ENCODE measurements around the gene EHHADH.

Gene EHHADH

DNA sequence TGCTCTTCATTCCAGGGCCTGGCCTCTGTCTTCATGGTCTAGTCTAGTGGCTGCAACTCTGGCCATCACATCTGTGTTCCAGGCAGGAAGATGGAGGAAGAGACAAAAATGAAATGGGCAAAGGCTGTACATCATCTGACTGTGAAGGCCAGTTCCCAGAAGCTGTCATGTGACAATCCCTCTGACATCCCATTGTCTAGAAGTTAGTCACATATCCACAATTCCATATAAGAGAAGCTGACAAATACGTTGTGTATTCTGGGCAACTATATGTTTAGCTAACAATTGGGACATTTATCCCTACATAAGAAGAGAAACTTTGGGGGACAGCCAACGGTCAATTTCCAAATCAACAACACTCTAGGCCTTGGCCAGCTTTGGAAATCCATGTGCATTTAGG is 66.5 kb downstream of the EHHADH start:
- Mint-ChIP-seq H3K27me3 (ENCODE audit: low read depth) (no peaks in the 10 kb centered on the region), H3K9me3 (no peaks in the 10 kb centered on the region)

DNA sequence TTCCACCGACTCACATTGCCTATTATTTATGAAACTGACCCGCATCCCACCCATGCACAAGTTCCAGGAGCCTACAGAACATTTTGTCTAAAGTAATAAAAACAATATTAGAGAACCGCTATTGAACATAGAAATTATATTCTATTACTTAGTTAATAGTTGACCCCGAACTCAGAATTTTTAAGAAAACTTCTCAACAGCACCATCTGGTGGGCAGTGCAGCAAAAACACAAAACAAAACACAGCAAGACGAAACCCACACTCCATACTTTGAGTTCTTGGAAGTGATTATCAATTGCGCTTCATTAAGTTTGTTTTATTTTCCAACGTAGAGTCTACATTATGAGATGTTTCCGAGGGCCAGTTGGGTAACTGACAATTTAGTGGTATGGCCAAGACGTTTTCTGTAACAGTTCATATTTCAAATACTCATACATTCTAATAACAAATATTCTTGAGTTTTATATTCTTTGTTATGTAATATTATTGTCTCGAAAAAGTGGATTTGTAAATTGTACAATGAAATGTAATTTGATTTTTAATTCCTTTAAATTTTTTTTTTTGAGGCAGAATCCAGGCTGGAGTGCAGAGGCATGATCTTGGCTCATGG is 77.0 kb downstream of the EHHADH start:
- Mint-ChIP-seq H3K4me3 (no peak overlapping the region), H3K27me3 (ENCODE audit: low read depth) (no peaks in the 10 kb centered on the region), H3K9me3 (no peaks in the 10 kb centered on the region)

More for the DNA sequence above, 66.5 kb downstream of the EHHADH start:
- Mint-ChIP-seq H3K27ac (no peak overlapping the region), H3K4me3 (no peak overlapping the region), H3K4me1 (no peaks in the 10 kb centered on the region), H3K36me3 (ENCODE audit: low read depth) (no peaks in the 10 kb centered on the region)
- TF ChIP-seq, protein P1, sequence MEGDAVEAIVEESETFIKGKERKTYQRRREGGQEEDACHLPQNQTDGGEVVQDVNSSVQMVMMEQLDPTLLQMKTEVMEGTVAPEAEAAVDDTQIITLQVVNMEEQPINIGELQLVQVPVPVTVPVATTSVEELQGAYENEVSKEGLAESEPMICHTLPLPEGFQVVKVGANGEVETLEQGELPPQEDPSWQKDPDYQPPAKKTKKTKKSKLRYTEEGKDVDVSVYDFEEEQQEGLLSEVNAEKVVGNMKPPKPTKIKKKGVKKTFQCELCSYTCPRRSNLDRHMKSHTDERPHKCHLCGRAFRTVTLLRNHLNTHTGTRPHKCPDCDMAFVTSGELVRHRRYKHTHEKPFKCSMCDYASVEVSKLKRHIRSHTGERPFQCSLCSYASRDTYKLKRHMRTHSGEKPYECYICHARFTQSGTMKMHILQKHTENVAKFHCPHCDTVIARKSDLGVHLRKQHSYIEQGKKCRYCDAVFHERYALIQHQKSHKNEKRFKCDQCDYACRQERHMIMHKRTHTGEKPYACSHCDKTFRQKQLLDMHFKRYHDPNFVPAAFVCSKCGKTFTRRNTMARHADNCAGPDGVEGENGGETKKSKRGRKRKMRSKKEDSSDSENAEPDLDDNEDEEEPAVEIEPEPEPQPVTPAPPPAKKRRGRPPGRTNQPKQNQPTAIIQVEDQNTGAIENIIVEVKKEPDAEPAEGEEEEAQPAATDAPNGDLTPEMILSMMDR (IDR thresholded peaks at IDR 0.05; ENCODE audit: unreplicated experiment in 3 of 3), result no peak

DNA sequence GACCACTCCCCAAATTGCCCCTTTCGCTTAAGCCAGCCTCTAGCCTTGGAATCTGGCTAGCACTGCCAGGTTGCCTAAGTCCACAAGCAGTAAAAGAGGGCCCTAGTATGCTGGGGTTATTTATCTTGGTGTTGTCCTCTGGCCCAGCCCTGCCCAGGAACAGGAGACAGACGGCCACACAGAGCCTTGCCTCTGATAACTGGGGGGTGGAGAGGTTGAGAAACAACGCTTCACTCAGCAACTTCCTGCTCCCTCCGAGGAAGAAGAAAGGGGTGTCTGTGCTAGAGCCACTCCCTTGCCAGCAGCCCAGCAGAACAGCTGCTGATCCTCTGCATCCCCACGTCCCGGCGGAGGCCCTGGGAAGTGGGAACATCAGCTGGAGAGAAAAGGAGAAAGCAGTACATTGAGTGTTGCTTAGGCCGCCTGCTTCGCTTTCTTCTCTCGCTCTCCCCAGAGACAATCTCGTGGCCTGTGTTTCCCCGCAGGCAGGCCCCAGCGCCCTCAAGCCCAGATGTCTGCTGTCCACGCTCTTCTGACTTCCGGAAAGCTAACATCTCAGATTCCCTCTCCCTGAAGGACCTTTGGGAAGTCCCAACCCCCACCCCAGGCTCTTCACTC is 78.4 kb downstream of the EHHADH start:
- H3K27me3 Mint-ChIP-seq (ENCODE audit: low read depth), result no peaks in the 10 kb centered on the region
- peak overlapping the region; percentile 47 to 64 (median 63) for H3K4me3 Mint-ChIP-seq
- H3K4me1 Mint-ChIP-seq, result peaks cover 16% of the 10 kb centered on the region
- no peaks in the 10 kb centered on the region for H3K36me3 Mint-ChIP-seq (ENCODE audit: low read depth)
- H3K9me3 Mint-ChIP-seq, result no peaks in the 10 kb centered on the region
- peak overlapping the region; percentile 91 to 98 (median 94) for H3K27ac Mint-ChIP-seq
- TF ChIP-seq, protein P1 (IDR thresholded peaks at IDR 0.05; ENCODE audit: unreplicated experiment in 3 of 3), result no peak

More for the DNA sequence above, 77.0 kb downstream of the EHHADH start:
- peaks cover 16% of the 10 kb centered on the region for H3K4me1 Mint-ChIP-seq
- peak overlapping the region; percentile 31 to 58 (median 42) for H3K27ac Mint-ChIP-seq
- no peaks in the 10 kb centered on the region for H3K36me3 Mint-ChIP-seq (ENCODE audit: low read depth)
- TF ChIP-seq, protein P1 (IDR thresholded peaks at IDR 0.05; ENCODE audit: unreplicated experiment in 3 of 3), result peak; percentile 70 to 73 (median 72)

DNA sequence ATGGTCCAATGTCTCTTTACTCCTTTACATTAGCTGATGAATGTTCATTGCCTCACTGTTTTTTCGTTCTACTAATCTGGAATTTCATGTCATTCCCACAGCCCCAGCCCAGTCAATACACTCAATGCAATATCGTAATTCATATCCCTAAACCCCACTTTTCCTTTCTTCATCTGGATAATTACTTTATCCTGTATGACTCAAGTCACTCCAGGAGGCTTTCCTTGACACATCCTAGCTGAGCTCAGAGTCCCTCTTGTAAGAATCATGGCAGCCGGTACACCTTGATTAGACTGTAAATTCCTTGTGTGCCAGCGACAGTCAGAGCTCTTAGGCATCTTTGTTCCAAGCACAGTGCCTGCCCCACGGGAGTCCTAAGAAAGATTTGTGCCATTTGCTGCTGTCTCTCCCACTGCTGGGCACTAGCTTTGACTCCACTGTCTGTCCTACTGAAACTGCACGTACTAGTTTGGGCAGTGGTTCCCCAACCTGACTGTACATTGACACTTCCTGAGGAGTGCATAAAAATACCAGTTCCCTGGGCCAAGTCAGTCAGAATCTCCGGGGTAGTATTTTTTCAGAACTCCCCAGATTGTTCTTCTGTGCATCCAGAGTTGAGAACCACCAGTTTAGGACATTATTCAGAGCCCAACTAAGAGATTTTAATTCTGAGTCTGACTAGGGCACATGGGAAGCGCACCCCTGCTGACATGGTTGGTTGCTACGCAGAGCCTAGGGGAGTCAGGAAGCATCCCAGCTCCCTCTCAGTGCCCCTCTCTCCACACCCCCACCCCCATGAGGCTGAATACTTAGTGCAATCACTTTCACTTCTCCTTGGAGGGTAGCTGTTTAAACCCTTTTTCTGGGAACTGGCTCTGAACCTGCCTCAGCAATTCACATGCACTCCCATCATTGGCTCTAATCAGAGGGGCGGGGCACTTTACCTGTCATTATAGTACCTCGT is 81.5 kb downstream of the EHHADH start:
- Mint-ChIP-seq H3K9me3 (no peaks in the 10 kb centered on the region), H3K4me1 (peaks cover 16% of the 10 kb centered on the region), H3K27ac (peak overlapping the region in 1 of 3 experiments; percentile 14), H3K4me3 (no peak overlapping the region), H3K36me3 (ENCODE audit: low read depth) (no peaks in the 10 kb centered on the region), H3K27me3 (ENCODE audit: low read depth) (no peaks in the 10 kb centered on the region)
- TF ChIP-seq, protein P1 (IDR thresholded peaks at IDR 0.05; ENCODE audit: unreplicated experiment in 3 of 3), result no peak

DNA sequence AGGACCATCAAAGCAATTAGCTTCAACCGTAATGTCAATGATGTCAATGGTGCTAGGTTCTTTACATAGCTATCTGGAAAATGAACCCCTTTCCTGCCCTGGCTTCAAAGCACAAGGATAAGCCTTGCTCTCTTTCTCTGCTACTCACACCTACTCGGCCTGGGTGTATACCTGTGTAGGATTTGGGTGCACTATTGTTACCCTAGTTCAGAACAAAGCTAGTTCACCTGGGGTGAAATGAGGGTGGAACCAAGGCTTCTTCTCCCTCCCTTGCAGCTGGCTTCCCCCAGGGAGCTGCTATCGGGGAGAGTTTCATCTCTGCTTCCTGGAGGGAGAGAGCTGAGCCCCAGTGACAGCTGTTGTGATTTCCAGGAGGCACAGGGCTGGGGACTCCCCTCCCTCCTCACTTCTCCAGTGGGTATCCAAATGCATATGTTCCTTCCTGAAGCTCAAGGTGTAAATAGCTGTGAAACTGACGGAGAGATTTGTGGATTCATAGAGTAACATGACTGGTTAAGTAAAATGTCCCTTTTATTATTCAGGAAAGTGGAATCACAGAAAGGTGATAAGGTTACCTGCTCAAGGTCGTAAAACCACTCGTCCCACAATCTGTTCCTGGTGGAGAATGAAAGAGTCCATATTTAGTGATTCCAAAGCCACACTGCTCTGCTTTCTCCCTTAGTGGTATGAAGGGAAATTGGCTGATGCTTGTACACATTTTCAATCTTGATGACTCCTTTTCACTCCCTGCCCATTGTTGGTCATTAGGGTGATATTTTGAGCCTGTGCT is 89.2 kb downstream of the EHHADH start:
- Mint-ChIP-seq H3K9me3 (no peaks in the 10 kb centered on the region), H3K27me3 (ENCODE audit: low read depth) (peaks cover 16% of the 10 kb centered on the region), H3K4me1 (peaks cover 8% of the 10 kb centered on the region), H3K4me3 (peak overlapping the region in 1 of 3 experiments; percentile 27), H3K36me3 (ENCODE audit: low read depth) (no peaks in the 10 kb centered on the region), H3K27ac (no peak overlapping the region)
- TF ChIP-seq, protein P1 (IDR thresholded peaks at IDR 0.05; ENCODE audit: unreplicated experiment in 3 of 3), result no peak

All from nephron (organoid).